ENCODE results near the gene CNNM4.

DNA sequence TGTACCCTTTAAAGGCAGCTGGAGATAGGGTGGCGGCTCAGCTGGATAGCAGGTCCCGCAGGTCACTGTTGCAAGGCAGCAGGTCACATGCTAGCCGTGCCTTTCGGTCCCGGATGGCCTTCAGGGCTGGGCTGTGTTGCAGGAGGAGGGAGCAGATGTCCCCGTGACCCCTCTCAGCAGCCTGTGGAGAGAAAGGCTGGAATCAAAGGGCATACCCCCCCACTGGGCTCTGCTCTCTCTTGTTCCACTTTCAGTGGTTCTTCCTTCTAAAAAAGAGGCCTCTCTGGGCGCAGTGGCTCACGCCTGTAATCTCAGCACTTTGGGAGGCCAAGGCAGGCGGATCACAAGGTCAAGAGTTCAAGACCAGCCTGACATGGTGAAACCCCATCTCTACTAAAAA, 87.6 kb downstream of the CNNM4 start:
- TF ChIP-seq POLR2AphosphoS5 (IDR thresholded peaks at IDR 0.05; ENCODE audit: borderline replicate concordance, low read depth, low read length) (no peak), EZH2 (IDR thresholded peaks at IDR 0.05) (no peak), FOXP2 (optimal IDR thresholded peaks at IDR 0.05; ENCODE audit: control extremely low read depth, extremely low read length, insufficient read depth) (no peak)

Measured in SK-N-MC (cell line).